Skin of body (tissue), 2 donors: ENCODE measurements around the gene RSU1. TPM values are rescaled to one million over a fixed set of nuclear protein-coding genes. Genes with fewer than 3 reads are reported as not detected.

Source experiments
- DNase-seq: peaks from one replicate; lab custom pipeline; 2025; lab: John Stamatoyannopoulos, UW
- total RNA-seq: library from RNA; depleted of rRNA; stranded (reverse); fragments of >200 nt; gene quantifications from one replicate; pipeline ENCODE4 v1.2.3, GENCODE V29; 2014

The RSU1 gene
- total RNA-seq, 1 donor from 2014 or later, result 27.3 TPM

- no peak for DNase-seq
These were observed 74.9 kb downstream of the RSU1 start for GRCh38 chr10:16742165-16742960.

GRCh38 chr10:16741540-16741939, 75.7 kb downstream of the RSU1 start:
- DNase-seq, result no peak

- DNase-seq, result no peak
These were observed 79.8 kb downstream of the RSU1 start for GRCh38 chr10:16737420-16737819.

- no peak for DNase-seq
These were observed 81.6 kb downstream of the RSU1 start for GRCh38 chr10:16735671-16736070.

GRCh38 chr10:16732376-16732775, 84.8 kb downstream of the RSU1 start:
- DNase-seq, result no peak

GRCh38 chr10:16728266-16728665, 89.0 kb downstream of the RSU1 start:
- no peak for DNase-seq

GRCh38 chr10:16727666-16728065, 89.6 kb downstream of the RSU1 start:
- no peak for DNase-seq

- DNase-seq, result no peak
These were observed 92.7 kb downstream of the RSU1 start for GRCh38 chr10:16724509-16724908.

- DNase-seq, result no peak
These were observed 96.4 kb downstream of the RSU1 start for GRCh38 chr10:16720812-16721211.

- DNase-seq, result peak; percentile 6
These were observed 99.4 kb downstream of the RSU1 start for GRCh38 chr10:16717622-16718395.

- DNase-seq, result no peak
These were observed 101.2 kb downstream of the RSU1 start for GRCh38 chr10:16716051-16716450.

GRCh38 chr10:16713290-16713689, 103.9 kb downstream of the RSU1 start:
- no peak for DNase-seq

- no peak for DNase-seq
These were observed 104.3 kb downstream of the RSU1 start for GRCh38 chr10:16712883-16713282.

GRCh38 chr10:16700331-16700730, 116.9 kb downstream of the RSU1 start:
- DNase-seq, result no peak

- no peak for DNase-seq
These were observed 117.7 kb downstream of the RSU1 start for GRCh38 chr10:16699435-16700057.

GRCh38 chr10:16698461-16698860, 118.8 kb downstream of the RSU1 start:
- DNase-seq, result no peak

GRCh38 chr10:16690417-16690816, 126.8 kb downstream of the RSU1 start:
- no peak for DNase-seq

GRCh38 chr10:16689696-16690095, 127.5 kb downstream of the RSU1 start:
- no peak for DNase-seq

GRCh38 chr10:16689227-16689626, 128.0 kb downstream of the RSU1 start:
- no peak for DNase-seq

- DNase-seq, result no peak
These were observed 130.9 kb downstream of the RSU1 start for GRCh38 chr10:16686054-16686902.

GRCh38 chr10:16685551-16685950, 131.7 kb downstream of the RSU1 start:
- DNase-seq, result no peak
